Measurements from ENCODE around the gene ZNRF2.
"Not testable (repeated sequence)": the region's sequence is repeated elsewhere in the genome, so short reads cannot be mapped to it uniquely, and the experiment has no call there.

The ZNRF2 gene

DNA sequence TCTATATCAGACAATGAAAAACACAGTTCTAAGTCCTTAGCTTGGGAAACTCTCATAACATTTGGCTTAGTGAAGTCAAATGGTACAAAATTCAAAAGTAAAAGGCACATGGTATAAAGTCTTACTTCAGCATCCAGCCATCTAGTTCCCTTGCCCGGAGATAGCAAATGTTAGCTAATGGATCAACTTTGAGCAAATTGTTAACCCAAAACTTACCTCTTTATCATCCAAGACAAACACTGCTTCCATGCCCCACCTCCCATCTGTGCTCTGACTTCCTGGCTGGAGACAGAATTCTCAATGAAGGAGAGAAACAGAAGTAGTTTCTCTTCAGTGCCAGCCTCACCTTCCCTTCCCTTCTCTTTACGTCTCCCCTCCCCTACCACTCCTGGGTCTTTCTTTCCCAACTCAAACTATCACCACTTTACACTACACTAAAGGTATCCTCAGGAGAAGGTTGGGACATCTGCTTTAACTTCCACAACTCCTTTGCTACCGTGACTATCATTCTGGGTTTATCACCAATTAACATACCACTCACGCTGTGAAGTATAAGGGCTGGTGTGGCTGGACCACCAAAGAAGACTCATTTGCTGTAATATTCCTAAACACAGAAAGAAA, 21.2 kb upstream of the ZNRF2 start:
- no peak overlapping the region for H3K4me3 ChIP-seq (ENCODE audit: low read depth, low read length)
- TF ChIP-seq, protein P1, sequence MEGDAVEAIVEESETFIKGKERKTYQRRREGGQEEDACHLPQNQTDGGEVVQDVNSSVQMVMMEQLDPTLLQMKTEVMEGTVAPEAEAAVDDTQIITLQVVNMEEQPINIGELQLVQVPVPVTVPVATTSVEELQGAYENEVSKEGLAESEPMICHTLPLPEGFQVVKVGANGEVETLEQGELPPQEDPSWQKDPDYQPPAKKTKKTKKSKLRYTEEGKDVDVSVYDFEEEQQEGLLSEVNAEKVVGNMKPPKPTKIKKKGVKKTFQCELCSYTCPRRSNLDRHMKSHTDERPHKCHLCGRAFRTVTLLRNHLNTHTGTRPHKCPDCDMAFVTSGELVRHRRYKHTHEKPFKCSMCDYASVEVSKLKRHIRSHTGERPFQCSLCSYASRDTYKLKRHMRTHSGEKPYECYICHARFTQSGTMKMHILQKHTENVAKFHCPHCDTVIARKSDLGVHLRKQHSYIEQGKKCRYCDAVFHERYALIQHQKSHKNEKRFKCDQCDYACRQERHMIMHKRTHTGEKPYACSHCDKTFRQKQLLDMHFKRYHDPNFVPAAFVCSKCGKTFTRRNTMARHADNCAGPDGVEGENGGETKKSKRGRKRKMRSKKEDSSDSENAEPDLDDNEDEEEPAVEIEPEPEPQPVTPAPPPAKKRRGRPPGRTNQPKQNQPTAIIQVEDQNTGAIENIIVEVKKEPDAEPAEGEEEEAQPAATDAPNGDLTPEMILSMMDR (IDR thresholded peaks at IDR 0.05; ENCODE audit: low read depth, low read length): no peak

- TF ChIP-seq, protein P1 (IDR thresholded peaks at IDR 0.05; ENCODE audit: low read depth, low read length): no peak
- H3K4me3 ChIP-seq (ENCODE audit: low read depth, low read length): no peak overlapping the region
These were observed 20.3 kb upstream of the ZNRF2 start for GRCh38 chr7:30264052-30264451.

- H3K4me3 ChIP-seq (ENCODE audit: low read depth, low read length): not testable (repeated sequence)
These were observed 19.2 kb upstream of the ZNRF2 start for GRCh38 chr7:30265189-30265588.

GRCh38 chr7:30266686-30267085, 17.7 kb upstream of the ZNRF2 start:
- H3K4me3 ChIP-seq (ENCODE audit: low read depth, low read length): no peak overlapping the region
- TF ChIP-seq, protein P1 (IDR thresholded peaks at IDR 0.05; ENCODE audit: low read depth, low read length): no peak

- TF ChIP-seq, protein P1 (IDR thresholded peaks at IDR 0.05; ENCODE audit: low read depth, low read length): no peak
- H3K4me3 ChIP-seq (ENCODE audit: low read depth, low read length): no peak overlapping the region
These were observed 15.8 kb upstream of the ZNRF2 start for GRCh38 chr7:30268586-30268985.

GRCh38 chr7:30269490-30269889, 14.9 kb upstream of the ZNRF2 start:
- no peak overlapping the region for H3K4me3 ChIP-seq (ENCODE audit: low read depth, low read length)
- TF ChIP-seq, protein P1 (IDR thresholded peaks at IDR 0.05; ENCODE audit: low read depth, low read length): no peak

GRCh38 chr7:30270921-30271320, 13.5 kb upstream of the ZNRF2 start:
- no peak overlapping the region for H3K4me3 ChIP-seq (ENCODE audit: low read depth, low read length)
- TF ChIP-seq, protein P1 (IDR thresholded peaks at IDR 0.05; ENCODE audit: low read depth, low read length): no peak

DNA sequence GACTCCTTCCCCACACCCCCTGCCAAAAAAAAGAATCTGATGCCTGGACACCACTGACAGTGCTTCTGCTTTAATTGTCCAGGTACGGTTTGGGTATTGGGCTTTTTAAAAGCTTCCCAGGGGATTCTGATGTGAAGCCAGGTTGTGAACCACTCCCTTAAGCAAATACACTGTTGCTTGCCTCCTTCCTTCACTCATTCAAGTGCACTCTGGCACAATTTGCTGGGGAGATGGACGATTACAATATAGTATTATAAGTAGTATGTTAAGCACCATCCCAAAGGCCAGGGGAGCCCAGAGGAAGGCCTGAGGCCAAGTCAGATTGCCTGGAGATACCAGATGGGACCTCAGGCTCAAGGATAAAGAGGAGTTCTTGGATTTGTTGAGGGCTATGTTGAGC, 12.3 kb upstream of the ZNRF2 start:
- TF ChIP-seq, protein P1 (IDR thresholded peaks at IDR 0.05; ENCODE audit: low read depth, low read length): no peak

More for the DNA sequence above, 12.3 kb upstream of the ZNRF2 start:
- H3K4me3 ChIP-seq (ENCODE audit: low read depth, low read length): no peak overlapping the region

Measured in WI38 (cell line).